Activated CD8-positive, alpha-beta memory T cell treated with anti-CD3 and anti-CD28 coated beads, Interleukin-2, amount 10 ng/mL, durations not matched to agents 7 days and 5 days (primary cell): ENCODE results near the gene PSTPIP1. TPM values are rescaled to one million over a fixed set of nuclear protein-coding genes. Genes with fewer than 3 reads are reported as not detected.

Experiments
- ATAC-seq: fragments of 150-1000 bp; cut with Tn5 transposase; one replicate; pipeline ENCODE4 v1.10.0; 2021; ENCODE audit warnings: moderate library complexity
- CTCF ChIA-PET: fragments of 350-600 bp; sonication (Branson Sonifier 250); formaldehyde crosslinking; loops from one replicate; lab custom pipeline; 2021; ENCODE audit warnings: antibody characterized with exemption; lab: Charles Lee
- DNase-seq: peaks from one replicate; pipeline ENCODE4 v3.0.0-alpha.2; 2020
- H3K27ac Mint-ChIP-seq: one replicate; pipeline ENCODE4 v1.8.0; 2021; ENCODE audit warnings: mild to moderate bottlenecking, mixed read lengths
- H3K27me3 Mint-ChIP-seq: one replicate; pipeline ENCODE4 v1.8.0; 2021; ENCODE audit warnings: mixed read lengths
- H3K36me3 Mint-ChIP-seq: one replicate; pipeline ENCODE4 v1.8.0; 2021; ENCODE audit warnings: mild to moderate bottlenecking, mixed read lengths
- H3K4me1 Mint-ChIP-seq: one replicate; pipeline ENCODE4 v1.8.0; 2021; ENCODE audit warnings: mixed read lengths
- H3K4me3 Mint-ChIP-seq: one replicate; pipeline ENCODE4 v1.8.0; 2021; ENCODE audit warnings: mild to moderate bottlenecking, moderate library complexity, mixed read lengths
- H3K9me3 Mint-ChIP-seq: one replicate; pipeline ENCODE4 v1.8.0; 2022; ENCODE audit warnings: low read depth, mixed read lengths
- total RNA-seq, 2 experiments: library from RNA; stranded (reverse); gene quantifications; one replicate each; pipeline ENCODE4 v1.2.3, GENCODE V29; 2021

PSTPIP1 gene
- total RNA-seq, 2 experiments from 2014 or later = 157 to 255 TPM

DNA sequence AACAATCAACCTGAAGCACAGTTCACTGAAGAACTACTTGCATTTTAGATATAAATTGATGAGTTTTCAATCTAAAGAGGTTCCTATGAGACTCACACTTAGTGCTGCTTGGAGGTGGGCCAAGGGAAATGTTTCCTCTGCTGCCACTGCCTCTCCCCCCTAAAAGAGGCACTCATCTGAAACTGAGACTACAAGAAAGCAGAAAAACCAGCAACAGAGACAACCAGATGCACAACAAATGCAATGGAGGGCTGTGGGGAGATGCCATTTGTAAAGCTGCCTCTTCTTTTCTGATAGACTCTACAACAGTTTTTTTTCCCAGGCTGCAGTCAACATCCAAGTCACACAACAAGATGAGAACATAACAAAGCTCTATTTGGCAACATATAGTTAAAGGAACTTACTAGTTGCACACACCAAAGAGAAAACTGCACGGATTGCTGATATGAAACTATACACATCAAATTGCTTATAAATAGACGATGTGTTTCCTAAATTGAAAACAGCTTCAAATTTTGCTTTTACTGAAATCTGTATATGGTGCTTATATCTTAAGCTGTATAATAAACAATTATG lies 64.9 kb downstream of the PSTPIP1 start:
- H3K4me3 Mint-ChIP-seq = no peak overlapping the region
- H3K9me3 Mint-ChIP-seq = no peaks in the 10 kb centered on the region
- peak overlapping the region; percentile 29 for H3K27ac Mint-ChIP-seq
- peaks cover 1% of the 10 kb centered on the region for H3K36me3 Mint-ChIP-seq
- DNase-seq = no peak
- CTCF ChIA-PET = interaction anchor here (0.7 to 2.3 kb wide), 4 partner anchors 25 to 472 kb away, joined by 3 to 7 read pairs (median 4); no protein-coding TSS in a partner anchor
- peaks cover 33% of the 10 kb centered on the region for H3K4me1 Mint-ChIP-seq
- H3K27me3 Mint-ChIP-seq = no peaks in the 10 kb centered on the region
- ATAC-seq = no peak

DNA sequence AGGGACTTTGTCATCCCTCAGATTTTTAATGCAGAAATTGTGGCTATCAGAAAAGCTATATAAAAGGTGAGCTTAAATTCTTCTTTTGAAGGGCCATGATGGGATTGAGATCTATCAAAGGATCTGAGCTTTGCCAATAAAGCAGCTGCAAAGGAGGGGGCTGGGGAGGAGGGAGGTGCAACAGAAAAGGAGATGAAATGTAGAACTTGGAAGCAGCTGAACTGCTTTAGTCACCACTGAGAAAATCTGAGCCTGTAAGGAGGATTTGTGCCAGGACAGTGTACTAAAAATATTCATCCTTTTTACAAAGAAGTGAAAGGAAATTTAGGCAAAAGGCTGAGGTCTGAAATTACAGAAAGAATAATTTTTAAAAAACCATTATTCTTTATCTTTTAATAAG lies 65.6 kb downstream of the PSTPIP1 start:
- Mint-ChIP-seq H3K36me3 (peaks cover 3% of the 10 kb centered on the region), H3K4me3 (no peak overlapping the region), H3K9me3 (no peaks in the 10 kb centered on the region), H3K27me3 (no peaks in the 10 kb centered on the region), H3K4me1 (peaks cover 35% of the 10 kb centered on the region), H3K27ac (no peak overlapping the region)
- CTCF ChIA-PET = interaction anchor here (1.2 to 1.9 kb wide), 2 partner anchors 11 to 87 kb away, joined by 3 to 6 read pairs; partner anchors contain the start of gene TSPAN3
- no peak for ATAC-seq
- no peak for DNase-seq

DNA sequence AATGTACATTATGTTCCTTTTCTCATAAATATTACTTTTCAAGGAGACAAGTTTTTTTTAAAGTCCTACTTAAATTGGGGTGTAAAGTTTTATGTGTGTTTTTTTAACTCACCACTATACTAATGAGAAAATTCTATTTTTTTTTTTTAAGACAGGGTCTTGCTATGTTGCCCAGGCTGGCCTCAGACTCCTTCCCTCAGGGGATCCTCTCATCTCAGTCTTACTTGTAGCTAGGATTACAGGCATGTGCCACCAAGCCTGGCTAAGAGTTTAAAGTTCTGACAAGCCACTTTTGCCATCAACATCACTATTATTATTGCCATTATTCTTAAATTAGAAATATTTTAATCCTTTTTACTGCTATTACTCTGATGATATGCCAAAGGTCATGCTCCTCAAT lies 68.3 kb downstream of the PSTPIP1 start:
- ATAC-seq (no peak), DNase-seq (no peak)
- CTCF ChIA-PET = no interaction called here
- peaks cover 42% of the 10 kb centered on the region for H3K4me1 Mint-ChIP-seq
- H3K4me3 Mint-ChIP-seq = no peak overlapping the region
- H3K9me3 Mint-ChIP-seq = no peaks in the 10 kb centered on the region
- peaks cover 3% of the 10 kb centered on the region for H3K36me3 Mint-ChIP-seq
- H3K27me3 Mint-ChIP-seq = no peaks in the 10 kb centered on the region
- no peak overlapping the region for H3K27ac Mint-ChIP-seq

DNA sequence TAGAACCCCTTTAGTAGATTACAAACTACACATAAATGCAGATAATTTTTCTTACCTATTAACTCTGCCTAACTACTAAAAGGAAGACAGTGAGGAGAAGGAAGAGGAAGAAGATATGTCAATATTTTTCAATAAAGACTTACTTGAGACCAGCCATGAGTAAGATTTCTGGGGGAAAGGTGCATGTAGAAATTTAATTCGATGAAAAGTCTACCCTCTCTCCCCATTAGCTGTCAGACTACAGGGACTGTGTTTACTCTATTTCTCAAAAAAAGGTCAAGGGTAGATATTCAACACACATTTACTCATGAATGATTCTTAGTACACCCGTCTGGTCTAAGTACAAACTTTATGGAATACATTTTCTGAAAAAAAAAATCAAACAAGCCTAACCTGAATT lies 69.1 kb downstream of the PSTPIP1 start:
- no peaks in the 10 kb centered on the region for H3K27me3 Mint-ChIP-seq
- H3K9me3 Mint-ChIP-seq = no peaks in the 10 kb centered on the region
- peaks cover 5% of the 10 kb centered on the region for H3K36me3 Mint-ChIP-seq
- H3K4me3 Mint-ChIP-seq = no peak overlapping the region
- no peak for DNase-seq
- no peak overlapping the region for H3K27ac Mint-ChIP-seq
- no peak for ATAC-seq
- peaks cover 40% of the 10 kb centered on the region for H3K4me1 Mint-ChIP-seq
- CTCF ChIA-PET = no interaction called here

DNA sequence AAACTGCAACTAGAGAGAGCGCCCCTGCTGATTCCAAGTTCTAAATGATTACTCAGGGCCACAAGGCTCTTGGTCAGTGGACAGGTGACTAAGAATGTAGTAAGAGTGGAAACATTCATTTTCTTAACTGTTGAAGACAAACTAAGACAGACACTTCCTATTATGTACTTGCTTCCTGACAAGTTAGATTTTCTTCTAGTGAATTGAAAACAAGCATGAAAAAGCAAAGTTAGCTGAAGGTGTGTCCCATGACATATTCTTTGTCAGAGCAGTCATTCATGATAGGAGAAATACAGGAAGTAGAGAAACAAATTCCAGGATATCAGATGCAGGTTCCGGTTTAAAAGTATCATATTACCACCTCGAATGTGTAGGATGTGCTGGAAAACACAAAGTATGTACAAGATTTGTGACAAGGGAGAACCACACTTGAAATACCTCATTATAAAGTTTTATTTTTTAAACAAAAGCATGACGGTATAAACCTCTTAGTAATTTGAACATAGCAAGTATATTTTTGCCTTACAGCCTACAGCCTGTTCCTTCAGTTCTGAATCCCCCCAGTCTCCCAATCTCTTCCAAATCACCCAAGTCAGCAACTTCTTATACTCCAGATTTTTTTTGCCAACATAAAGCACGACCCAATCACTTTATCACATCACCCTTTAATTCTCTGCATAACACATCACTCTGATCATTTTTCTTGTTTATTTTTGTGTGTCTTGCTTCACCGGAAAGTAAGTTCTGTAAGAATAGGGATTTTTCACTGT lies 69.8 kb downstream of the PSTPIP1 start:
- H3K27ac Mint-ChIP-seq = no peak overlapping the region
- no peak overlapping the region for H3K4me3 Mint-ChIP-seq
- H3K36me3 Mint-ChIP-seq = peaks cover 5% of the 10 kb centered on the region
- H3K4me1 Mint-ChIP-seq = peaks cover 39% of the 10 kb centered on the region
- H3K9me3 Mint-ChIP-seq = no peaks in the 10 kb centered on the region
- DNase-seq = no peak
- no peak for ATAC-seq
- CTCF ChIA-PET = no interaction called here
- no peaks in the 10 kb centered on the region for H3K27me3 Mint-ChIP-seq

DNA sequence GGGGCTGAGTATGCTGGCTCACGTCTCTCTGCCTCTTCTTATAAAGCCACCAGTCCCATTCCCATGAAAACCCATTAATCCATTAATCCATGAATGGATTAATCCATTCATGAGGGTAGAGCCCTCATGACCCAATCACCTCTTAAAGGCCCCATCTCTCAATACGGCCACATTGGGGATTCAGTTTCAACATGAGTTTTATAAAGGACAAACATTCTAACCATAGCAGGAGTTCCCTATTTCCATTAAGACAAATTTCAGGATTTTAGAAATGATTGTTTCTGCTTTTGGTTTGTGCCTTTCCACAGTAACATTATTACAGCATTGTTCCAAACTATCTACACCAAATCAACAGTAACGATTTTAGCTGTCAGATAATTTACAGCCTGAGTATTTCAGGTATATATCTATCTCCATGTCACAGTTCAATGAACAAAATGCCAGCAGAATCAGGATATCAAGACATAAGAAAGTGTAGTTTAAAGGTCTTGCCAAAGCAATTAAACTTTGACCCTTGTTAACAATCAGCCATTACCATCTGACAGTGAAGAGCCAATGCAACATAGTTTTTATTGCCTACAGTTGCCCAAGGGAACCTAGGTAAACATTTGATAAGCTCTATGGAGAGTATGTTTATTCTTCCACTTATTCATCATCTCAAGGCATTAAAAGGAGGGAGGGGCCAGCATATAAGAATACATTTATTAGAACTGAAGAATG lies 72.2 kb downstream of the PSTPIP1 start:
- H3K27me3 Mint-ChIP-seq = no peaks in the 10 kb centered on the region
- peaks cover 5% of the 10 kb centered on the region for H3K36me3 Mint-ChIP-seq
- no peak overlapping the region for H3K4me3 Mint-ChIP-seq
- H3K4me1 Mint-ChIP-seq = peaks cover 33% of the 10 kb centered on the region
- no peak for ATAC-seq
- DNase-seq = no peak
- no peak overlapping the region for H3K27ac Mint-ChIP-seq
- CTCF ChIA-PET = interaction anchor here (1.5 kb wide), 1 partner anchor 43 kb away, joined by 6 read pairs; no protein-coding TSS in a partner anchor
- no peaks in the 10 kb centered on the region for H3K9me3 Mint-ChIP-seq

DNA sequence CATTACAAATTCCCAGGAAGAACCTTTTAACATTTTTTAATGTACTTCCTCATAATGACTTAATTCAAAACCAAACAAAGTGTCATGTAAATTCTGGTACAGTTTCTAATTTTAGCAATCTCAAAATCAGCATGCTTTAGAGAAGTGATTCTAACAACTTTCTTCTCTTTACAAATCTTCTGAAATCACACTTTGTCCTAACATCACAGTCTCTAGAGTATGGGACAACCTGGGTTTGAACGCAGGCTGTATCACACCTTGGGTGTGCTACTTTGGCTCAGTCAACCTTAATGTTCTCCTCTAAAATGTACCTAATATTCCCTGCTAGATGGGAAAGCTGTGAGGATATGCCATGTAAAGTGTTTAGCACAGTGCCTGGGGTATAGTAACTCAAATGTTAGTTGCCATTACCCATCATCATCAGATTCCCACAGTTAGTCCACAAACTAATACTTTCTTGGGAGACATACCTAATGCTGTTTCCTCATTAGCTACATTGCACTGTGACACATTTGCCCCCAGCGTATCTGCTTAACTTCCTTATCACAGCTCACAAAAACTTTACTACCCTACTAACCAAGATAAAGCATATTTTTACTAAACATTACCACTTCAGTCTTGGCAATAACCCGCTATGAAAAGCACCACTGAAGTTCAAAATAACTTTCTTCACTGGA lies 72.9 kb downstream of the PSTPIP1 start:
- ATAC-seq (no peak), DNase-seq (no peak)
- no peaks in the 10 kb centered on the region for H3K9me3 Mint-ChIP-seq
- H3K27me3 Mint-ChIP-seq = no peaks in the 10 kb centered on the region
- H3K27ac Mint-ChIP-seq = peak overlapping the region; percentile 1
- H3K4me1 Mint-ChIP-seq = peaks cover 33% of the 10 kb centered on the region
- H3K36me3 Mint-ChIP-seq = peaks cover 5% of the 10 kb centered on the region
- CTCF ChIA-PET = no interaction called here
- H3K4me3 Mint-ChIP-seq = no peak overlapping the region

DNA sequence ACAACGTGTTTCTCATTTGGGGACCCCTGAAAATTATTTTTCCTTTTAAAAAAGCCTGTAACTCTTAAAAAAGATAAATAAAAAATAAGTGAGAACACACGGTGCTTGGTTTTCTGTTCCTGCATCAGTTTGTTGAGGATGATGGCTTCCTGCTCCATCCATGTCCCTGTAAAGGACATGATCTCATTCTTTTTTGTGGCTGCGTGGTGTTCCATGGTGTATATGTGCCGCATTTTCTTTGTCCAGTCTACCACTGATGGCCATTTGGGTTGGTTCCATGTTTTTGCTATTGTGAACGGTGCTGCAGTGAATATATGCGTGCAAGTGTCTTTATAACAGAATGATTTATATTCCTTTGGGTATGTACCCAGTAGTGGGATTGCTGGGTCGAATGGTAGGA lies 73.7 kb downstream of the PSTPIP1 start:
- peaks cover 31% of the 10 kb centered on the region for H3K4me1 Mint-ChIP-seq
- H3K36me3 Mint-ChIP-seq = peaks cover 4% of the 10 kb centered on the region
- H3K27me3 Mint-ChIP-seq = no peaks in the 10 kb centered on the region
- no peak overlapping the region for H3K4me3 Mint-ChIP-seq
- ATAC-seq = no peak
- DNase-seq = no peak
- no peaks in the 10 kb centered on the region for H3K9me3 Mint-ChIP-seq
- CTCF ChIA-PET = no interaction called here
- H3K27ac Mint-ChIP-seq = no peak overlapping the region

DNA sequence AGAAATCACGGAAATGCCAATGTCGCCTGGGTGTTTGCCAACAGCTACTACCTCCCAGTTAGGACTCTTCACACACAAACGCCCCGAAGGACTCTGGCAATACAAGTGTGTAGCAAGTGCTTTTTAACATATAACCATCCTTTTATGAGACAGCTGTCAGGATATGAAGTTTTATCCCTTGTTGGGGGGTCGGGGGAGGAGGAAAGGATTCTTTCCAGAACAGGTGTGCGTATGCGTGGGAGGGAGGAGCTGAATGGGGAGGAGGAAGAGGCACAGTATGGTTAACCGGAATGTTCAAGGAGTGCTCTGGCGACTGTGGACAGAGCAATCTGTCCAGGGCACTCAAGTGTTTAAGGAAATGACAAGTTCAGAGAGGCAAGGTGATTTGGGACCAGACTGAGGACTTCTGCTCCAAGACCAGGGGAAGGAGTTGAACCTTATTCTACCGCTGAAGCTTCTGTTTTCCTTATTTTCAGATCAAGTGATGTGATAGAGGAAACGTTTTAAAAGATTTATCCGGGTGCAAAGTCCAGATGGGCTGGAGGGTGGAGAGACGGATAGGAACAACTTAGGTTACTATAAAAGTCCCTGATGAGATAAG lies 74.7 kb downstream of the PSTPIP1 start:
- peaks cover 3% of the 10 kb centered on the region for H3K27me3 Mint-ChIP-seq
- peaks cover 4% of the 10 kb centered on the region for H3K36me3 Mint-ChIP-seq
- DNase-seq = no peak

DNA sequence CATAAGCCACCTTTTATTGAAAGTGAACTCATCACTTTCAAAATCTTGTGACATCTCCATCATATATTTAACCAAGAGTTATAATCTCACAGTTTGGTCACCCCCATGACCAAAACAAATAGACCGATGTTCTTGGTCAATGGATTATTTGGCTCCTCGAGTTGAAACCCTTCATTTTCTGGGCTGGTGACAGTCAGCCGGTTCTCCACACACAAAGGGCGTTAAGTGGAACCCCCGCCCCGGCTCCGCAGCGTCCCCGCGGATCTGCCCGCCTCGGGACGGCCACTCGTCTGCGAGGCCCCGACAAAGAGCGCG lies 75.2 kb downstream of the PSTPIP1 start:
- Mint-ChIP-seq H3K4me3 (peak overlapping the region; percentile 76), H3K9me3 (no peaks in the 10 kb centered on the region), H3K27me3 (peaks cover 5% of the 10 kb centered on the region), H3K27ac (peak overlapping the region; percentile 48), H3K36me3 (peaks cover 2% of the 10 kb centered on the region), H3K4me1 (peaks cover 26% of the 10 kb centered on the region)
- ATAC-seq (no peak), DNase-seq (no peak)
- CTCF ChIA-PET = interaction anchor here (1.1 kb wide), 1 partner anchor 473 kb away, joined by 3 read pairs; no protein-coding TSS in a partner anchor

More for the DNA sequence above, 74.7 kb downstream of the PSTPIP1 start:
- Mint-ChIP-seq H3K4me1 (peaks cover 29% of the 10 kb centered on the region), H3K9me3 (no peaks in the 10 kb centered on the region), H3K27ac (no peak overlapping the region), H3K4me3 (peak overlapping the region; percentile 76)
- no peak for ATAC-seq
- CTCF ChIA-PET = interaction anchor here (1.1 kb wide), 1 partner anchor 474 kb away, joined by 3 read pairs; no protein-coding TSS in a partner anchor

DNA sequence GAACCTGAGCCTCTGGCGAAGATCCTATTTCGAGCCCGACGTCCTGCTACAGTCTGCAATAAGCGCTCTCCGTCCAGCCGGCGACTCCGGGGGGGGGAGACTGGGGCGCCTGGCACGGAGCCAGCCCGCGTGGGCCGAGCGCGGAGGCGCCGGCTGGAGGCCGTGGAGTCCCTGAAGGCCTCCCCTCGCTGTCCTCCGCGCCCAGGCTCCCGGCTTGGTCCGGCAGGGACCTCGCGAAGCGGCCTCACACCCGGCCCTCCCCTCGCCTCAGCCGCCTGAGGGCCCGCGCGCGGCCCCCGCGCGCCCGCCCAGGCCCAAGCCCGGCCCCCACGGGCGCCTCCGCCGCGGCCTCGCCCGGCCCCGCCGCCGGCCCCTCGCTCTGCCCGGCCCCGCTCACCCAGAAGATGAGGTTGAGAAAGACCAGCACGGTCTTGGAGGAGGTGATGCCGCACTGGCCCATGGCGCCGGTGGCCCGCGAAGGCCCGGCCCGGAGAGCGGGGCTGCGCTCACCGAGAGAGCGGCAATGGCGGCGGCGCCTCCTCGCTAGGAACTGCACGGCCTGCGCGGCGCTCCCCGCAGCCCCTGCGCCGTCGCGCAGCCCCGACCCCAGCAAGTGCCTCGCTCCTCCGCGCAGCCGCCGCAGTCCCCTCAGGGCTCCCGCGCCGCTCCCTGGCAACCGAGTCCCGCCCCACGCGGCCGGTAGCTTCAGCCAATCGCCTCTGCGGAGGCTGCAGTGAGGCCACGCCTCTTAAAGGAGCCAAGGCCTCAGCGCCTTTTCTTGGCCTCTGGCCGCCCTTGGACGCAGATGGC lies 75.8 kb downstream of the PSTPIP1 start, which contains the start of gene TSPAN3:
Gene TSPAN3 (minus strand): TSS at position 615 of the 810 bp plus-strand sequence. CDS start 155 bp downstream, at position 460.
- ATAC-seq = peak; percentile 99
- peaks cover 26% of the 10 kb centered on the region for H3K4me1 Mint-ChIP-seq
- H3K27me3 Mint-ChIP-seq = peaks cover 9% of the 10 kb centered on the region
- peak; percentile 94 for DNase-seq
- CTCF ChIA-PET = interaction anchor here (0.9 to 1.0 kb wide), 3 partner anchors 10 to 840 kb away, joined by 3 to 4 read pairs (median 3); no protein-coding TSS in a partner anchor
- peaks cover 2% of the 10 kb centered on the region for H3K36me3 Mint-ChIP-seq
- peak within 1 kb of the TSS; percentile 76 for H3K4me3 Mint-ChIP-seq
- peak within 1 kb of the TSS; percentile 48 for H3K27ac Mint-ChIP-seq
- H3K9me3 Mint-ChIP-seq = no peaks in the 10 kb centered on the region
